Measurements from ENCODE around the gene TTN.

Gene TTN

DNA sequence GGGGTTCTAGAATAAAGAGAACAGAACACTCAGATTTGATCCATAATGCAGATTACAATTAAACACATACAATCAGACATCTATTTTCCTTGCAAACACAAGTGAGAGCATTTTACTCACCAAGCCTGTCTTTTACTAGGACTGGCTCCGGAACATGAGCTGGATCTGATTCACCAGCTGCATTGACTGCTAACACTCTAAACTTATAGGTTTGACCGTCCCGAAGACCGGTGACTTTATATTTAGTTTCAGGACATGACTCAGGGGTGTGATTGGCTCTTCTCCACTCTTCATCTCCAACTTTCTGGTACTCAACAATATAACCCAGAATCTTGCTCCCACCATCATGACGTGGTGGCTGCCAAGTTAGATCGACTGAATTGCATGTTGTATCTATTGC is 214.6 kb downstream of the TTN start:
- Histone ChIP-seq H3K4me1 (ENCODE audit: control insufficient read depth, insufficient read depth, low read length) (no peaks in the 10 kb centered on the region), H3K27me3 (ENCODE audit: control insufficient read depth, insufficient read depth, low read length) (no peaks in the 10 kb centered on the region), H3K9me3 (ENCODE audit: control insufficient read depth, insufficient read depth, low read length) (no peaks in the 10 kb centered on the region), H3K27ac (ENCODE audit: low read depth, low read length) (no peak overlapping the region), H3K9ac (ENCODE audit: low read depth, low read length) (no peak overlapping the region), H3K4me3 (ENCODE audit: low read depth, low read length) (no peak overlapping the region), H3K36me3 (ENCODE audit: control insufficient read depth, insufficient read depth, low read length) (peaks cover 19% of the 10 kb centered on the region)

DNA sequence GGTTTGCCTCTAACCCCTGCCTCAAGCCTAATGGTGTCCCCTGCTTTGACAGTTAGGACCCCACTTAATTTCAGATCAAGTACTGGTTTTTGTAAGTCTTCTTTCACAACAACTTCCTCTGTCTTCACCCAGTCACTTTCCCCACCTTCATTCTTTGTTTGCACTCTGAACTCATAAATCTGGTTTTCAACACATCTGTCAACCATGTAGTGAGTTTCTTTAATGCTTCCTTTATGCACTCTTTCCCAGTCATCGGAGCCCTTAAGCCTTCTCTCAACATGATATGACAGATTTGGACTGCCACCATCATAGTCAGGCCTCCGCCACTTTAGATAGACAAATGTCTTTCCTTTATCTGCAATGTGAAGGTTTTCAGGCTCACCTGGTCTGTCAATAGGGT is 217.9 kb downstream of the TTN start:
- H3K9ac ChIP-seq (ENCODE audit: low read depth, low read length), result no peak overlapping the region
- peaks cover 20% of the 10 kb centered on the region; the same call in 1 of the 2 replicates for H3K36me3 ChIP-seq (ENCODE audit: control insufficient read depth, insufficient read depth, low read length)
- H3K9me3 ChIP-seq (ENCODE audit: control insufficient read depth, insufficient read depth, low read length), result no peaks in the 10 kb centered on the region
- no peaks in the 10 kb centered on the region for H3K4me1 ChIP-seq (ENCODE audit: control insufficient read depth, insufficient read depth, low read length)
- H3K27ac ChIP-seq (ENCODE audit: low read depth, low read length), result no peak overlapping the region
- H3K4me3 ChIP-seq (ENCODE audit: low read depth, low read length), result no peak overlapping the region
- no peaks in the 10 kb centered on the region for H3K27me3 ChIP-seq (ENCODE audit: control insufficient read depth, insufficient read depth, low read length)

DNA sequence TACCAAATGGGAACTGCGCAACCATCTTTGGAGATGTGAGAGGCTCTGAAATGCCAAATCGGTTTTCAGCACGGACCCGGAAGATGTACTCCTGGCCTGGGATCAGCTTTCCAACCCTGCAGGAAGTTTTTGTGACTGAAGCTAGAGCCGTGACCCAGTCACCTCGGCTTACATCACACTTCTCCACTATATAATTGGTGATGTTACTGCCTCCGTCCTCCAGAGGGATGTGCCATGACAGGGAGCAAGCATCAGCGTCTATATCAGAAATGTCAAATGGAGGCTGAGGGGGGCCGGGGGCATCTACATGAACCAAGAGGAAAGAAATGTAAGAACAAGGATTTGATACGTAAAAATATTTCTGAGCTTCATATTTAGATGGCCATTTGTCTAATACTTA is 222.6 kb downstream of the TTN start:
- no peak overlapping the region for H3K9ac ChIP-seq (ENCODE audit: low read depth, low read length)
- H3K27ac ChIP-seq (ENCODE audit: low read depth, low read length), result no peak overlapping the region
- no peak overlapping the region for H3K4me3 ChIP-seq (ENCODE audit: low read depth, low read length)
- H3K27me3 ChIP-seq (ENCODE audit: control insufficient read depth, insufficient read depth, low read length), result no peaks in the 10 kb centered on the region
- H3K4me1 ChIP-seq (ENCODE audit: control insufficient read depth, insufficient read depth, low read length), result no peaks in the 10 kb centered on the region
- H3K9me3 ChIP-seq (ENCODE audit: control insufficient read depth, insufficient read depth, low read length), result no peaks in the 10 kb centered on the region
- H3K36me3 ChIP-seq (ENCODE audit: control insufficient read depth, insufficient read depth, low read length), result 0 out of 2 replicates have a peak, but pooled peaks cover 5% of the 10 kb centered on the region

DNA sequence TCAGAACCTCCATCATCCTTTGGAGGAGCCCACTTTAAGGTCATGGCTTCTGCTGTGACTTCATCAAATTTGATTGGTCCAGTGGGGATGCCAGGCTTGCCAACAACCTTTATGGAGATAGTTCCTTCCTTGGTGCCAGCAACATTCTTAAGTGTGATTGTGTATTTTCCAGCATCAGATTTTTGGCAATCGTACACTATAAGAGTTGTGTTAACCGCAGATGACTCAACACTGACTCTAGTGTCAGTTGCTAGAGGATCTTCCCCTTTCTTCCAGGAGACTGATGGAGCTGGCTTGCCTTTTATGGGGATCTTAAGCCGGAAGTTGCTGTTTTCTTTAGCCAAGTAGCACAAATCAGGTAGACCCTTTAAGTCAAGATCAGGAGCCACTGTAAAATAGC is 228.2 kb downstream of the TTN start:
- no peak overlapping the region for H3K4me3 ChIP-seq (ENCODE audit: low read depth, low read length)

DNA sequence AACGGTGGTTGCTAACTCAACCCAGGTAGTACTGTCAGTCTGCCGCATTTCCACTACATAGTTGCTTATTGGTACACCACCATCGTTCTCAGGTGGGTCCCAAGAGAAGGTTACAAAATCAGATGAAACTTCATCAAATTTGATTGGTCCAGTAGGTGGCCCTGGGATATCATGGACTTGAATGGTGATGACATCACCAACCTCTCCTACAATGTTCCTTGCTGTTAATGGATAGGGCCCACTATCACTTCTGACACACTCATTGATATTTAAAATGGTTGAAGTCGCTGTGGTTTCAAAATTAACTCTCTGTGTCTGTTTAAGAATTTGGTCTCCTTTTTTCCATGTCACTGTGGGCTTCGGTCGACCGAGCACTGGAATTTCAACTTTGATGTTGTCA is 232.4 kb downstream of the TTN start:
- Histone ChIP-seq H3K9ac (ENCODE audit: low read depth, low read length) (no peak overlapping the region), H3K36me3 (ENCODE audit: control insufficient read depth, insufficient read depth, low read length) (peaks cover 51% of the 10 kb centered on the region), H3K4me3 (ENCODE audit: low read depth, low read length) (no peak overlapping the region), H3K27me3 (ENCODE audit: control insufficient read depth, insufficient read depth, low read length) (no peaks in the 10 kb centered on the region), H3K4me1 (ENCODE audit: control insufficient read depth, insufficient read depth, low read length) (no peaks in the 10 kb centered on the region), H3K27ac (ENCODE audit: low read depth, low read length) (no peak overlapping the region), H3K9me3 (ENCODE audit: control insufficient read depth, insufficient read depth, low read length) (no peaks in the 10 kb centered on the region)

More for the DNA sequence above, 228.2 kb downstream of the TTN start:
- Histone ChIP-seq H3K27me3 (ENCODE audit: control insufficient read depth, insufficient read depth, low read length) (no peaks in the 10 kb centered on the region), H3K27ac (ENCODE audit: low read depth, low read length) (no peak overlapping the region), H3K4me1 (ENCODE audit: control insufficient read depth, insufficient read depth, low read length) (no peaks in the 10 kb centered on the region), H3K9ac (ENCODE audit: low read depth, low read length) (no peak overlapping the region), H3K9me3 (ENCODE audit: control insufficient read depth, insufficient read depth, low read length) (no peaks in the 10 kb centered on the region), H3K36me3 (ENCODE audit: control insufficient read depth, insufficient read depth, low read length) (peaks cover 35% of the 10 kb centered on the region)

DNA sequence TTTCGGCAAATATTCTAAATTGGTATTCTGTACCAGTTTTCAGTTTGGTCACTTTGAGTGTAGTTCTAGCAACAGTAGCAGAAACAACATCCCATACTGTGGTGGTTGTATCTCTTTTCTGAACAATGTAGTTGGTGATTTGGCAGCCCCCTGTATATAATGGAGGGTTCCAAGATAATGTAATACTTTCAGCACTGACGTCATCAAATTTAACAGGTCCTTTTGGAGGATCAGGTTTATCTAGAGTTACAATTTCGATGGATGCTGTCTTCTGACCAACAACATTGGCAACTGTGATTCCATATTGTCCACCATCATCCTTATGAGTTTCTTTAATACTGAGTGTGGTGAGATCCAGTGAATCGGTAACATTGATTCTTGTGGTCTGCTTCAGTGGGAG is 239.0 kb downstream of the TTN start:
- Histone ChIP-seq H3K9ac (ENCODE audit: low read depth, low read length) (no peak overlapping the region), H3K4me1 (ENCODE audit: control insufficient read depth, insufficient read depth, low read length) (no peaks in the 10 kb centered on the region), H3K4me3 (ENCODE audit: low read depth, low read length) (no peak overlapping the region), H3K9me3 (ENCODE audit: control insufficient read depth, insufficient read depth, low read length) (no peaks in the 10 kb centered on the region), H3K27me3 (ENCODE audit: control insufficient read depth, insufficient read depth, low read length) (no peaks in the 10 kb centered on the region), H3K36me3 (ENCODE audit: control insufficient read depth, insufficient read depth, low read length) (peaks cover 33% of the 10 kb centered on the region), H3K27ac (ENCODE audit: low read depth, low read length) (no peak overlapping the region)

DNA sequence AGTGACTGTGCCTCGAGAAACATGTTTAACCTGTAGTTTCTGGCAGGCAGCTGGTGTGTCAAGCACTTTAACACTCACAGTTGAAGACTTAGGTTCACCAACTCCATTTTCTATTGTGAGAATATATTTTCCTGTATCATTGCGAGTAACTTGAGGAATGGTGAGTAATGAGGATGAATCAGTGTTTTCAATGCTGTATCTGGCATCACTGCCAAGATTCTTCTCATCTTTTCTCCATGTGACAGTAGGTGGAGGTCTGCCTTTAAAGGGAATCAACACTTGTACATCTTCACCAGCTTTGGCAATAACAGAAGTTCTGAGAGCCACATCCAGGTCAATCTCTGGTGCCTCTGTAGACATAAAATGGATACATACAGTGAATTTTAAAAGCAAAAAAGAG is 254.2 kb downstream of the TTN start:
- no peaks in the 10 kb centered on the region for H3K9me3 ChIP-seq (ENCODE audit: control insufficient read depth, insufficient read depth, low read length)
- peaks cover 15% of the 10 kb centered on the region; the same call in 1 of the 2 replicates for H3K36me3 ChIP-seq (ENCODE audit: control insufficient read depth, insufficient read depth, low read length)
- H3K4me3 ChIP-seq (ENCODE audit: low read depth, low read length), result no peak overlapping the region
- no peaks in the 10 kb centered on the region for H3K27me3 ChIP-seq (ENCODE audit: control insufficient read depth, insufficient read depth, low read length)
- H3K27ac ChIP-seq (ENCODE audit: low read depth, low read length), result no peak overlapping the region
- H3K4me1 ChIP-seq (ENCODE audit: control insufficient read depth, insufficient read depth, low read length), result 0 out of 2 replicates have a peak, but pooled peaks cover 5% of the 10 kb centered on the region
- H3K9ac ChIP-seq (ENCODE audit: low read depth, low read length), result no peak overlapping the region

DNA sequence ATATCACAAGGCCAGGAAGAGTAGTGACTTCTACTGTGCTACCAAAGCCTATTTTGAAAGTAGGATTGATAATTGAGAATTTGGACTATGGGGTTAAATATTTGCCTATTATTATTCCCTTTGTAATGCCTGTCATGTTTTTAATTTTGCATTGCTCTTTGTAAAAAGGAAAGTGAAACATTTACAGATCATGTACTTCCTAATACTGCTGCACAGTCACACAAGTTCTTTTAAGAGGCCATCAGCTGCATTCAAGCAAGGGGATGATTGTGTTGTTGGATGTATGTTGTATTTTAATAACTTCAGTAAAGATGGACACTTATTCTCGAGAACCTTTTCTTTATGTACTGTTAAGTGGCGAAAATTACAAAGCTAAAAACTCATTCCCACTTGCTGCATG is 256.9 kb downstream of the TTN start:
- H3K27me3 ChIP-seq (ENCODE audit: control insufficient read depth, insufficient read depth, low read length), result no peaks in the 10 kb centered on the region
- no peaks in the 10 kb centered on the region for H3K9me3 ChIP-seq (ENCODE audit: control insufficient read depth, insufficient read depth, low read length)
- H3K4me1 ChIP-seq (ENCODE audit: control insufficient read depth, insufficient read depth, low read length), result no peaks in the 10 kb centered on the region
- H3K4me3 ChIP-seq (ENCODE audit: low read depth, low read length), result no peak overlapping the region
- peaks cover 39% of the 10 kb centered on the region for H3K36me3 ChIP-seq (ENCODE audit: control insufficient read depth, insufficient read depth, low read length)
- no peak overlapping the region for H3K27ac ChIP-seq (ENCODE audit: low read depth, low read length)
- no peak overlapping the region for H3K9ac ChIP-seq (ENCODE audit: low read depth, low read length)

DNA sequence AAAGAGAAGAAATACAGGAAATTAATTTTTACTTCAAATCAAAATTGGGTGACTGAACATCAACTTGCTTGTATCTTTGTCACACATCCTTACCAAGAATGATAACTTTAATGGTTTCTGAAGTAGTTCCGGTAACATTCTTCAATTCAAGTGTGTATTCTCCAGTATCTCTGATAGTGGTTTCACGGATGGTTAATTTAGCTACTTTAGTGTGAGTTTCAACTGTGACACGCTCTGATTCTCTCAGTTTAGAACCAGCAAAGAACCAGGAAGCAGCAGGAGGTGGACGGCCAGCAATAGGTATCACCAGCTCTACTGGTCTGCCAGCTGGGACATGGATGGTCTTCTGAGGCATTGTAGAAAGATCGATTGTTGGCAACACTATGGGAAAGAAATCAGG is 264.7 kb downstream of the TTN start:
- H3K36me3 ChIP-seq (ENCODE audit: control insufficient read depth, insufficient read depth, low read length), result peaks cover 75% of the 10 kb centered on the region
- H3K9ac ChIP-seq (ENCODE audit: low read depth, low read length), result no peak overlapping the region
- H3K27me3 ChIP-seq (ENCODE audit: control insufficient read depth, insufficient read depth, low read length), result no peaks in the 10 kb centered on the region
- no peak overlapping the region for H3K27ac ChIP-seq (ENCODE audit: low read depth, low read length)
- no peaks in the 10 kb centered on the region for H3K9me3 ChIP-seq (ENCODE audit: control insufficient read depth, insufficient read depth, low read length)
- H3K4me1 ChIP-seq (ENCODE audit: control insufficient read depth, insufficient read depth, low read length), result no peaks in the 10 kb centered on the region
- no peak overlapping the region for H3K4me3 ChIP-seq (ENCODE audit: low read depth, low read length)

DNA sequence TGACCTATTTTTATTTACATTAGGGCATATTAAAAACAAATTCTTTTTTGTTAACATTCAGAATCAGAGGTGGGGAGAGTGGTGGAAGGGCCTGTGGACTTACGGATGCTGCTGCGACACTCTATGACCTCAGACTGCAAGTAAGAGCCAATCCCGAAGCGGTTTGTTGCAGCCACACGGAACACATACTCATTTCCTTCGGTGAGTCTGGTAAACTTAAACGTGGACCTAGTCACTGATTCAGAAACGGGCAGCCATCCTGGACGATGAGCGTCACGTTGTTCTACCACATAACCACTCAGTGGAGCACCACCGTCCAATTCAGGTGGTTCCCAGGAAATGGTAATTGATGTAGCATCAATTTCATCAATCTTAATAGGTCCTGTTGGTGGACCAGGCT is 265.1 kb downstream of the TTN start:
- Histone ChIP-seq H3K9me3 (ENCODE audit: control insufficient read depth, insufficient read depth, low read length) (no peaks in the 10 kb centered on the region), H3K9ac (ENCODE audit: low read depth, low read length) (no peak overlapping the region), H3K4me3 (ENCODE audit: low read depth, low read length) (no peak overlapping the region), H3K27me3 (ENCODE audit: control insufficient read depth, insufficient read depth, low read length) (no peaks in the 10 kb centered on the region), H3K4me1 (ENCODE audit: control insufficient read depth, insufficient read depth, low read length) (no peaks in the 10 kb centered on the region), H3K36me3 (ENCODE audit: control insufficient read depth, insufficient read depth, low read length) (peaks cover 76% of the 10 kb centered on the region), H3K27ac (ENCODE audit: low read depth, low read length) (no peak overlapping the region)

DNA sequence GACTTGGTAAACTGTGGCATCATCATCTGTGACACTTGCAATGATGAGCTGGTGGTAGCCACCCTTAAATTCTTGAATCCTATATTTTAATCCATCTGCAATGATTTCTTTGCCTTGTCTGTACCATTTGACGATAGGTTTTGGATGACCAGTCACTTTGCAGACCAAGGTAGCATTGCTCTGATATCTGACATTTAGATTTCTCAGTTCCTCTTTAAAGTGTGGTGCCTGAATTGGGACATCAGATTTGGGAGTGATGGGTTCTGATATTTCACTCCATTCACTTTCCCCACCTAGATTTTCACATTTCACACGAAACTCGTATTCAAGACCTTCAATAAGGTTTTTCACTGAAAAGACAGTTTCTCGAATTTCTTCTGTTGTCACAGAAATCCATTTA is 271.2 kb downstream of the TTN start:
- peaks cover 74% of the 10 kb centered on the region for H3K36me3 ChIP-seq (ENCODE audit: control insufficient read depth, insufficient read depth, low read length)
- no peaks in the 10 kb centered on the region for H3K9me3 ChIP-seq (ENCODE audit: control insufficient read depth, insufficient read depth, low read length)
- H3K9ac ChIP-seq (ENCODE audit: low read depth, low read length), result no peak overlapping the region
- no peak overlapping the region for H3K27ac ChIP-seq (ENCODE audit: low read depth, low read length)
- H3K27me3 ChIP-seq (ENCODE audit: control insufficient read depth, insufficient read depth, low read length), result no peaks in the 10 kb centered on the region
- H3K4me1 ChIP-seq (ENCODE audit: control insufficient read depth, insufficient read depth, low read length), result no peaks in the 10 kb centered on the region
- no peak overlapping the region for H3K4me3 ChIP-seq (ENCODE audit: low read depth, low read length)

DNA sequence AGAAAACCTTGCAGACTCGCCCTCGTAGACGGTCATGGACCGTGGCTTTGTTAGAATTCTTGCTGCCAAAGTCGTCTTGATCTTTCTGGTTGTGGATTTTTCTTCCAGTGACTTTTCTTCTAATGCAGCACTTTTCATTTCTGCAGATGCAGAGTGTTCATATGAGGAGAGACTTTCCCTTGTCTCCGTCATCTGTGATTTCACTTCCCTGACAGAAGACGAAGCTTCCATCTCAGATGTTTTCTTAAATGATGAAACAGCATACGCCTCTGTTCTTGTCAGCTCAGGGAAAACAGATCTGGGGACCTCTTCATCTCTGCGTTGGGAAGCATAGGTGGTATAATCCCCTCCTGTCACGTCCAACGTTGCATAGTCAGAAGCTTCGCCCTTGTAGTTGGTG is 276.1 kb downstream of the TTN start:
- H3K4me3 ChIP-seq (ENCODE audit: low read depth, low read length), result no peak overlapping the region
- no peaks in the 10 kb centered on the region for H3K9me3 ChIP-seq (ENCODE audit: control insufficient read depth, insufficient read depth, low read length)

More for the DNA sequence above, 276.1 kb downstream of the TTN start:
- Histone ChIP-seq H3K27me3 (ENCODE audit: control insufficient read depth, insufficient read depth, low read length) (no peaks in the 10 kb centered on the region), H3K36me3 (ENCODE audit: control insufficient read depth, insufficient read depth, low read length) (peaks cover 52% of the 10 kb centered on the region), H3K9ac (ENCODE audit: low read depth, low read length) (no peak overlapping the region), H3K27ac (ENCODE audit: low read depth, low read length) (no peak overlapping the region), H3K4me1 (ENCODE audit: control insufficient read depth, insufficient read depth, low read length) (no peaks in the 10 kb centered on the region)
